Vagina (tissue), 2 donors: ENCODE data around the gene CLEC4D. TPM values are rescaled to one million over a fixed set of nuclear protein-coding genes. Genes with fewer than 3 reads are reported as not detected.

Experiments
- DNase-seq, 2 donors: peaks; one replicate each; pipeline ENCODE4 v3.0.0-alpha.2; 2017; ENCODE audit errors: extremely low spot score in 2 of 2
- H3K27ac ChIP-seq: fragments of 200-600 bp; sonication (generic); one replicate; pipeline ENCODE4 v1.5.1; 2019
- H3K27me3 ChIP-seq: fragments of 200-600 bp; sonication (generic); one replicate; pipeline ENCODE4 v1.5.1; 2019
- H3K36me3 ChIP-seq, 2 donors: fragments of 200-600 bp; sonication (generic); one replicate each; pipeline ENCODE4 v1.5.1; 2017 to 2019
- H3K4me1 ChIP-seq: fragments of 200-600 bp; sonication (generic); one replicate; pipeline ENCODE4 v1.5.1; 2019
- H3K4me3 ChIP-seq, 2 donors: fragments of 200-600 bp; sonication (generic); 1 replicate in 1 of 2; 2 replicates in 1 of 2; pipeline ENCODE4 v1.5.1; 2016 to 2019
- H3K9me3 ChIP-seq: fragments of 200-600 bp; sonication (generic); one replicate; pipeline ENCODE4 v1.5.1; 2019
- CTCF ChIP-seq, 3 experiments: fragments of 450-650 bp in 2 of 3; fragments of 200-600 bp in 1 of 3; sonication (generic) in 1 of 3; IDR thresholded peaks; one replicate each; pipeline ENCODE4 v1.5.1; 2017 to 2019; ENCODE audit warnings: antibody characterized with exemption in 3 of 3, mild to moderate bottlenecking in 2 of 3, moderate library complexity in 2 of 3
- POLR2A ChIP-seq, 2 donors: fragments of 450-650 bp; IDR thresholded peaks; one replicate each; pipeline ENCODE4 v1.6.1; 2017; ENCODE audit warnings: antibody characterized with exemption in 2 of 2, mild to moderate bottlenecking in 2 of 2, moderate library complexity in 2 of 2
- POLR2AphosphoS5 ChIP-seq, 2 donors: sonication (generic); formaldehyde crosslinking; IDR thresholded peaks; one replicate each; pipeline ENCODE4 v1.9.0; 2017; ENCODE audit warnings: antibody characterized with exemption in 2 of 2, mild to moderate bottlenecking in 2 of 2, low read depth in 1 of 2; ENCODE audit not compliant: insufficient read depth in 1 of 2
- intact Hi-C: fragments of 100-400 bp; cut with DNase I; formaldehyde crosslinking; loops from one replicate; pipeline ENCODE4 v1.15.1; 2023
- total RNA-seq: library from RNA; depleted of rRNA; stranded (reverse); fragments of >200 nt; gene quantifications from one replicate; pipeline ENCODE4 v1.2.3, GENCODE V29; 2016

The CLEC4D gene
- total RNA-seq, 1 donor from 2014 or later, result not detected

DNA sequence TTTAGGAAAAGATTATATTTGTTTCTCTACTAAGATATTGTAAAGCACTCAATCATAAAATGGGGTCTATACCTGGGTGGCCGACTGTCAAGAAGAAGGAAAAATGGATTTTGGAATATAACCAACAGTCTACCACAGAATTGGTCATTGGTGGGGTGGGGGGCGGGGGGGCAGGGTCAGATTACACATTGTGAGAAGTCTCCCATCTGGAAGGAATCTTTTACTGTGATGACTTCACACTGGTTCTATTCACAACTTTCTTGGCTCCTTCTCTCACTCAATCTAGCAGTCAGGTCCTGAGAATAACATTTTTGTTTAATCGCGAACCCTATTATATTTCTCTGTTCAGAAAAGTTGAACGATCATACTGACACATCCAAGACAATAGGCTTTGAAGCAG is 36.1 kb downstream of the CLEC4D start:
- Histone ChIP-seq H3K27ac (no peak overlapping the region), H3K4me3 (no peak overlapping the region), H3K36me3 (no peaks in the 10 kb centered on the region), H3K9me3 (no peaks in the 10 kb centered on the region), H3K27me3 (no peaks in the 10 kb centered on the region), H3K4me1 (no peaks in the 10 kb centered on the region)
- DNase-seq, result no peak
- TF ChIP-seq POLR2AphosphoS5 (IDR thresholded peaks at IDR 0.05; ENCODE audit: insufficient read depth in 1 of 2, low read depth in 1 of 2) (no peak), POLR2A (IDR thresholded peaks at IDR 0.05) (no peak), CTCF (IDR thresholded peaks at IDR 0.05) (no peak)
- intact Hi-C loops, result no loop called here

GRCh38 chr12:8553088-8553627 is 39.9 kb downstream of the CLEC4D start:
- no peak for TF ChIP-seq POLR2AphosphoS5 (IDR thresholded peaks at IDR 0.05; ENCODE audit: insufficient read depth in 1 of 2, low read depth in 1 of 2)
- TF ChIP-seq POLR2A (IDR thresholded peaks at IDR 0.05), result no peak
- TF ChIP-seq CTCF (IDR thresholded peaks at IDR 0.05), result no peak
- Histone ChIP-seq H3K27me3 (no peaks in the 10 kb centered on the region), H3K27ac (no peak overlapping the region), H3K4me3 (no peak overlapping the region), H3K4me1 (no peaks in the 10 kb centered on the region), H3K36me3 (no peaks in the 10 kb centered on the region), H3K9me3 (no peaks in the 10 kb centered on the region)
- DNase-seq, result no peak
- intact Hi-C loops, result no loop called here

GRCh38 chr12:8554451-8555195 is 41.3 kb downstream of the CLEC4D start:
- Histone ChIP-seq H3K36me3 (no peaks in the 10 kb centered on the region), H3K27me3 (no peaks in the 10 kb centered on the region), H3K4me3 (no peak overlapping the region), H3K9me3 (no peaks in the 10 kb centered on the region), H3K27ac (no peak overlapping the region), H3K4me1 (no peaks in the 10 kb centered on the region)
- no peak for DNase-seq
- intact Hi-C loops, result no loop called here
- TF ChIP-seq CTCF (IDR thresholded peaks at IDR 0.05), result no peak
- no peak for TF ChIP-seq POLR2AphosphoS5 (IDR thresholded peaks at IDR 0.05; ENCODE audit: insufficient read depth in 1 of 2, low read depth in 1 of 2)
- TF ChIP-seq POLR2A (IDR thresholded peaks at IDR 0.05), result no peak

GRCh38 chr12:8556531-8557097 is 43.3 kb downstream of the CLEC4D start:
- no peak overlapping the region for H3K4me3 ChIP-seq
- no peak for TF ChIP-seq POLR2A (IDR thresholded peaks at IDR 0.05)
- TF ChIP-seq CTCF (IDR thresholded peaks at IDR 0.05), result no peak
- no peak for TF ChIP-seq POLR2AphosphoS5 (IDR thresholded peaks at IDR 0.05; ENCODE audit: insufficient read depth in 1 of 2, low read depth in 1 of 2)
- no peak for DNase-seq
- no peaks in the 10 kb centered on the region for H3K27me3 ChIP-seq
- H3K4me1 ChIP-seq, result no peaks in the 10 kb centered on the region
- intact Hi-C loops, result no loop called here
- H3K27ac ChIP-seq, result no peak overlapping the region
- no peaks in the 10 kb centered on the region for H3K9me3 ChIP-seq
- no peaks in the 10 kb centered on the region for H3K36me3 ChIP-seq

DNA sequence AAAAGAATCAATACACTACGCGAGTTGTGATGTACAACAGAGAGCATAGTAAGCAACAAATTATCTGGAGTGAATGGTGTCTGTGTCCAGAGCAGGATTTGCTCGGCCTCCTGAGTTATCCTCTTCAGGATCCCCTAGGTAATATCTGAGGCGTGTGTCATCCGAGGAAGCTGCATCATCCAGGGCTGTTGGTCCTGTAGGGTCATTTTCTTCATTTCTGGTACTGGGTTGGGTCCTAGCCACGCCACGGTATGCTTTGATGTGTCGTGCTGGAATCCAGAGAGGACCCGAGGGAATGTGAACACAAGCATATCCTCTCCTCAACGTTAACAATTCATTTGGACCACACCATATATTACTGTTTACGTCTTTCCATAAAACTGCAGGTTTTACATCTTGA is 46.4 kb downstream of the CLEC4D start:
- Histone ChIP-seq H3K9me3 (no peaks in the 10 kb centered on the region), H3K4me3 (no peak overlapping the region), H3K27me3 (no peaks in the 10 kb centered on the region), H3K27ac (no peak overlapping the region), H3K36me3 (no peaks in the 10 kb centered on the region), H3K4me1 (no peaks in the 10 kb centered on the region)
- no peak for TF ChIP-seq POLR2A (IDR thresholded peaks at IDR 0.05)
- intact Hi-C loops, result no loop called here
- DNase-seq, result no peak
